Stimulated activated CD8-positive, alpha-beta memory T cell treated with anti-CD3 and anti-CD28 coated beads, Interleukin-2, amount 100 ng/mL, for 1 hour (primary cell): Measurements from ENCODE around the gene SOX3.

ENCODE experiments used
- DNase-seq, 2 donors: peaks; one replicate each; pipeline ENCODE4 v3.0.0-alpha.2; 2020; ENCODE audit warnings: low read depth in 2 of 2

SOX3 gene

GRCh38 chrX:140504371-140505324 is at the start of gene SOX3:
Gene SOX3, minus strand, starts transcription at chrX:140505069. Its CDS starts 9 bp downstream, at chrX:140505060.
- no peak for DNase-seq

GRCh38 chrX:140548985-140549384 is 44.1 kb upstream of the SOX3 start:
- DNase-seq, result no peak

GRCh38 chrX:140526171-140526570 is 21.3 kb upstream of the SOX3 start:
- DNase-seq, result no peak

GRCh38 chrX:140525448-140525847 is 20.6 kb upstream of the SOX3 start:
- no peak for DNase-seq

GRCh38 chrX:140524556-140524955 is 19.7 kb upstream of the SOX3 start:
- no peak for DNase-seq

- DNase-seq, result no peak
Observed at GRCh38 chrX:140521393-140521792, 16.5 kb upstream of the SOX3 start.

- no peak for DNase-seq
Observed at GRCh38 chrX:140514554-140514953, 9.7 kb upstream of the SOX3 start.

GRCh38 chrX:140510895-140511295 is 6.0 kb upstream of the SOX3 start:
- DNase-seq, result no peak

GRCh38 chrX:140510306-140510676 is 5.4 kb upstream of the SOX3 start:
- no peak for DNase-seq

GRCh38 chrX:140509468-140510305 is 4.8 kb upstream of the SOX3 start:
- DNase-seq, result no peak

GRCh38 chrX:140508958-140509357 is 4.1 kb upstream of the SOX3 start:
- no peak for DNase-seq

GRCh38 chrX:140507982-140508305 is 3.1 kb upstream of the SOX3 start:
- no peak for DNase-seq

- no peak for DNase-seq
Observed at GRCh38 chrX:140507223-140507981, 2.5 kb upstream of the SOX3 start.

- no peak for DNase-seq
Observed at GRCh38 chrX:140505421-140506337, 810 bp upstream of the SOX3 start.

- no peak for DNase-seq
Observed at GRCh38 chrX:140503714-140504351, 1.0 kb downstream of the SOX3 start.

- no peak for DNase-seq
Observed at GRCh38 chrX:140503238-140503601, 1.6 kb downstream of the SOX3 start.

GRCh38 chrX:140502491-140503237 is 2.2 kb downstream of the SOX3 start:
- DNase-seq, result no peak

GRCh38 chrX:140501940-140502468 is 2.9 kb downstream of the SOX3 start:
- no peak for DNase-seq

GRCh38 chrX:140501321-140501720 is 3.5 kb downstream of the SOX3 start:
- no peak for DNase-seq

GRCh38 chrX:140500441-140500840 is 4.4 kb downstream of the SOX3 start:
- no peak for DNase-seq
